SK-N-SH treated with all-trans-retinoic acid at 6 μM for 48 hours (cell line): ENCODE results near the gene MINDY4.

Experiments used
- ARNTL ChIP-seq: fragments of 450-650 bp; formaldehyde crosslinking; IDR thresholded peaks from 2 replicates; pipeline ENCODE4 v1.5.0; 2020; ENCODE audit warnings: low read depth, mild to moderate bottlenecking, moderate library complexity, borderline replicate concordance
- CREB5 ChIP-seq: fragments of 250-450 bp; sonication (Bioruptor Pico); IDR thresholded peaks from 2 replicates; pipeline ENCODE4 v1.5.1; 2020; ENCODE audit warnings: low read depth, mild to moderate bottlenecking, moderate library complexity
- CSRNP3 ChIP-seq: fragments of 250-450 bp; sonication (Bioruptor Pico); IDR thresholded peaks from 2 replicates; pipeline ENCODE4 v1.5.1; 2021; ENCODE audit warnings: mild to moderate bottlenecking, moderate library complexity
- GLIS3 ChIP-seq: fragments of 250-450 bp; sonication (Bioruptor Pico); IDR thresholded peaks from 2 replicates; pipeline ENCODE4 v1.5.0; 2020; ENCODE audit warnings: mild to moderate bottlenecking, moderate library complexity
- ISL1 ChIP-seq: fragments of 250-450 bp; sonication (Bioruptor Pico); IDR thresholded peaks from 2 replicates; pipeline ENCODE4 v2.1.2; 2022; ENCODE audit warnings: mild to moderate bottlenecking, moderate library complexity
- OSR1 ChIP-seq: fragments of 250-450 bp; sonication (Bioruptor Pico); IDR thresholded peaks from 2 replicates; pipeline ENCODE4 v1.8.0; 2022; ENCODE audit warnings: moderate library complexity, mild to moderate bottlenecking, inconsistent platforms
- PATZ1 ChIP-seq: fragments of 250-450 bp; sonication (Bioruptor Pico); IDR thresholded peaks from 2 replicates; pipeline ENCODE4 v1.8.0; 2020; ENCODE audit warnings: mild to moderate bottlenecking, moderate library complexity, borderline replicate concordance
- POU6F1 ChIP-seq: fragments of 250-450 bp; sonication (Bioruptor Pico); IDR thresholded peaks from 2 replicates; pipeline ENCODE4 v1.8.0; 2021; ENCODE audit warnings: low read depth, mild to moderate bottlenecking, moderate library complexity, borderline replicate concordance
- TCF4 ChIP-seq: fragments of 250-450 bp; sonication (Bioruptor Pico); IDR thresholded peaks from 2 replicates; pipeline ENCODE4 v1.8.0; 2021; ENCODE audit warnings: mild to moderate bottlenecking, moderate library complexity, borderline replicate concordance
- ZC3H10 ChIP-seq: fragments of 250-450 bp; sonication (Bioruptor Pico); IDR thresholded peaks from 2 replicates; pipeline ENCODE4 v1.5.1; 2021; ENCODE audit warnings: mild to moderate bottlenecking, moderate library complexity
- ZFP3 ChIP-seq: fragments of 250-450 bp; sonication (Bioruptor Pico); IDR thresholded peaks from 2 replicates; pipeline ENCODE4 v1.5.0; 2020; ENCODE audit warnings: mild to moderate bottlenecking, moderate library complexity
- ZFP30 ChIP-seq: fragments of 450-650 bp; formaldehyde crosslinking; IDR thresholded peaks from 2 replicates; pipeline ENCODE4 v1.5.0; 2022; ENCODE audit warnings: mild to moderate bottlenecking, moderate library complexity
- ZNF70 ChIP-seq: fragments of 450-650 bp; formaldehyde crosslinking; IDR thresholded peaks from 2 replicates; pipeline ENCODE4 v1.5.0; 2020; ENCODE audit warnings: mild to moderate bottlenecking, moderate library complexity

GRCh38 chr7:30845426-30846135, 74.4 kb downstream of the MINDY4 start:
- no peak for TF ChIP-seq TCF4 (CRISPR knock-in tag)
- TF ChIP-seq ISL1, result no peak
- no peak for TF ChIP-seq CREB5 (CRISPR knock-in tag)
- no peak for TF ChIP-seq OSR1 (CRISPR knock-in tag)
- TF ChIP-seq PATZ1 (CRISPR knock-in tag), result no peak
- TF ChIP-seq ZFP3 (CRISPR knock-in tag), result no peak
- TF ChIP-seq CSRNP3 (CRISPR knock-in tag), result no peak
- no peak for TF ChIP-seq ZFP30 (CRISPR knock-in tag)
- TF ChIP-seq ZNF70, result no peak
- TF ChIP-seq ARNTL (CRISPR knock-in tag), result no peak
- no peak for TF ChIP-seq ZC3H10 (CRISPR knock-in tag)
- TF ChIP-seq POU6F1 (CRISPR knock-in tag), result no peak
- TF ChIP-seq GLIS3 (CRISPR knock-in tag), result no peak
